Measurements from ENCODE around the gene TMEM147.
A peak's percentile ranks its signal among the peaks of the same experiment; 100 is the strongest.

TMEM147 gene, protein sequence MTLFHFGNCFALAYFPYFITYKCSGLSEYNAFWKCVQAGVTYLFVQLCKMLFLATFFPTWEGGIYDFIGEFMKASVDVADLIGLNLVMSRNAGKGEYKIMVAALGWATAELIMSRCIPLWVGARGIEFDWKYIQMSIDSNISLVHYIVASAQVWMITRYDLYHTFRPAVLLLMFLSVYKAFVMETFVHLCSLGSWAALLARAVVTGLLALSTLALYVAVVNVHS

DNA sequence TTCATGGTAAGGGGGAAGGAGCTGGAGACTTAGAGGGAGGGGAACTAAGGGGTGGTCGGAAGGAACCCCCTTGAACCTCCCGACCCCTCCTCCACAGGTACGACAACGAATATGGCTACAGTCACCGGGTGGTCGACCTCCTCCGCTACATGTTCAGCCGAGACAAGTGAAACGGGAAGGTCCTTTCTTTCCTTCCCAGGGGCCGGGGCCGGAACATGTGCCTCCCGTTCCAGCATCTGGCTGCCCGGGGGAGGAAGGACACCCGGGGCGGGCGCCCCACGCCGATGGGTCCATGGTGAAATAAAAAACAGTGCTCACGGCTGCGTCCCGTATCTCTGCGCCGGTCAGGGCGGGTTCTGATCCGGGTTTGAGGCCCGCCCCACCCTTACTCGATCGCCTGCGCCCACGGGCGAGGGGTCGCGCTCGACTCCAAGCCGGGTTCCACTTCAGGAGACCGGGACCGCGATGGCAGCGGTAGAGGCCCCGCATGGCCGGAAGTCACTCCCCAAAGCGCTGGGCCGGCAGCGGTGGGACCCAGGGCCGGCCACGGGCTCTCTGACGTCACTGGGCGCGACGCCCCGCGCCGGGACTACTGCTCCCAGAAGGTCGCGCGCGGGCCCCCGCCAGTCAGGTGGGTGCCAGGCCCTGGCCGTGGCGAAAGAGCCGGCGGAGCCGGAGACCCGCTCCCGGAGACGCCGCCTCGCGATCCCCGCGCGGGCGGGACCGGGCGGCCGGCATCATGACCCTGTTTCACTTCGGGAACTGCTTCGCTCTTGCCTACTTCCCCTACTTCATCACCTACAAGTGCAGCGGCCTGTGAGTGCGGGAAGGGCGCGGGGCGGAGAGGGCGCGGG lies at the start of gene TMEM147:
Gene TMEM147, plus strand, starts transcription at position 626 of the 854 bp plus-strand sequence. Its CDS starts 114 bp downstream, at position 740.
- peak; percentile 85 for DNase-seq (ENCODE audit: low read depth)

- no peak for DNase-seq (ENCODE audit: low read depth)
Observed at GRCh38 chr19:35497406-35497805, 48.0 kb upstream of the TMEM147 start.

GRCh38 chr19:35498220-35498619 lies 47.2 kb upstream of the TMEM147 start:
- no peak for DNase-seq (ENCODE audit: low read depth)

- DNase-seq (ENCODE audit: low read depth): no peak
Observed at GRCh38 chr19:35498984-35499527, 46.4 kb upstream of the TMEM147 start.

- no peak for DNase-seq (ENCODE audit: low read depth)
Observed at GRCh38 chr19:35500611-35501010, 44.8 kb upstream of the TMEM147 start.

DNA sequence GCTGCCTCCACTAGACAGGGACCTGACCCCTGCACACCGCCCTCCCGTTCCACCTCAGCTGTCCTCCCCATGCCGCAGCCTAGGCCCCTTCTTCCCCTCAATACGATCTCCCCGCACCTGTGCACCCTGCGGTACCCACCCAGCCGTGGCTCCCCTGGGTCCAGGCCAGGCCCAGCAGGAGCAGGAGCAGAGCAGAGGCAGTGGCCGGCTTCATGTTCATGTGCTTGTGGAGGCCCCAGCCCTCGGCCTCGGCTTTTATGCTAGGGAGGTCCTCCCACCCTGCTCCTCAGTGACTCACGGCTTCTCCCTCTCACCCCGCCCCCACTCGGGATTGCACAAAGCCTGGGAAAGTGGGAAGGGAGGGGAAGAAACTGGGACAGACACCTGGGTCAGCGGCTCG lies 43.7 kb upstream of the TMEM147 start:
- DNase-seq (ENCODE audit: low read depth): no peak

- DNase-seq (ENCODE audit: low read depth): no peak
Observed at GRCh38 chr19:35502751-35503150, 42.7 kb upstream of the TMEM147 start.

DNA sequence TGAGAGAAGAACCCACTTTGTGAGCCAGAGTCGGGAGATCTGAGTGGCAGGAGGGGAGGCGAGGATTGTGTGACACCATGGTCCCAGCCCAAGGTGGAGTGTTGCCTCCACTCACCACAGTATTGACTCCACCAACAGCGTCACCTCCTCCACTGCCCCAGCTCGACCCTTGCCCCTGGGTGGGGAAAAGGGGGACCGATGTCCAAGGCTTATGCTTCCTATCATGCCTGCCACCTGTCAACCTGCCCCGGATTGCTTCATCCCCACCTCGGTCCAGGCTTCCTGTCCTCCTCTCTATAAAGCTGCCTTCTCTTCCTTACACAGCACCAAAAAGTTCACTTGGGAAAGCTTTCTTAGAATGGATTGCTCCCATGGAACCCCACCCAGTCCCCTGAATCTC lies 39.4 kb upstream of the TMEM147 start:
- DNase-seq (ENCODE audit: low read depth): no peak

DNA sequence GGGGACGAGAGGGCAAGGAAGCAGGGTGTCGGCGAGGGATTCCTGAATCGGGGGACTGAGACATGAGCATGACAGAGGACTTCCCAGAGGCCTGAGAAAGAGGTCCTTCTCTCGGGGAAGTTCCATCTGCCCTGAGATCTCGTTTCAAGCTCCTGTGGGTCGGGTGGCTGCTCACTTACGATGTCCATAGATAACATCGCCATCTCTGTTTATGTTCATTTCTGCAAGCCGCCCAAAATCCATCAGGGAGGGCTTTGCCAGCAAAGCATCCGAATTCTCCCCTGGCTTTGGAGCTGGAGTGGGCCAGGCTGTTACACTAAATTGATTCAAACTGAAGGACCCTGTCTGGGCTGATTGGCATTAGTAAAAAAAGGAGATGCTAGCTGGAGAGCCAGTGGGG lies 37.9 kb upstream of the TMEM147 start:
- no peak for DNase-seq (ENCODE audit: low read depth)

DNA sequence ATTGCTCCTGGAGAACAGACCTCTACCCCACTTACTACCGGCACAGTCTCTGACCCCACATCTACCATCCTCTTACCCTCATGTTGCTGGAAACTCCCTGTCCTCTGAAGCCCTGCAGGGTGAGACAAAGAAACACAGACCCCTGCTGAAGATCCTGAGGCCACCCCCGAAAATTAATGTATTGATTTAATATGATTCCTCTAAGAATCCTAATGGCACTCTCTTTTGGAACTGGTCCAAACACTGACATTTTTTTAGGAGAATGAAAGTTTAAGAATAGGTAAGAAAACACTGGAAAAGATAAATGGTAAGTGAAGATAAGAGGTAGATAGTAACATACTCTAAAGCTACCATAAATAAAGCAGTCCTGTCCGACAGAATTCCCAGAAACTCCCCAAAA lies 37.3 kb upstream of the TMEM147 start:
- DNase-seq (ENCODE audit: low read depth): no peak

DNA sequence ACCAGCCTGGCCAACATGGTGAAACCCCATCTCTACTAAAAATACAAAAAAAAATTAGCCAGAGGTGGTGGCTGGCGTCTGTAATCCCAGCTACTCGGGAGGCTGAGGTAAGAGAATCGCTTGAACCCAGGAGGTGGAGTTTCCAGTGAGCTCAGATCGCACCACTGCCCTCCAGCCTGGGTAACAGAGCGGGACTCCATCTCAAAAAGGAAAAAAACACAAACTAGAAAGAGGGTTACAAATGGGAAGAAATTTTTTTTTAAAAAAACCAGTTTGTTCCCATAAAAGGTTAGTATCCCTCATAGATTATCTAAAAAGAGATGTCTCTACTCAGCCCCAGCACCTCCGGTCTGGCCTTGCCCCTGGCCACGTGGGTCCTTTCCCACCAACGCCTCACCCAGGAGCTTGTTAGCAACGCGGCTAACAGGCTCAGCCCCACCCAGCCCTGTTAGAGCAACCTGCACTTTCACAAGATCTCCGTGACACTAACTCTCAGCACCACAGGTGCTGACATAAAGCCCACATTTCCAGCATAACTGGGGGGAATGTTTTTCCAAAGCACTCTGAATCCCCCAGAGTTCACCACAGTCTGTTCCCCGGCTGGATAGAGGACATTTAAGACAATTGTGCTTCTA lies 36.3 kb upstream of the TMEM147 start:
- DNase-seq (ENCODE audit: low read depth): no peak

DNA sequence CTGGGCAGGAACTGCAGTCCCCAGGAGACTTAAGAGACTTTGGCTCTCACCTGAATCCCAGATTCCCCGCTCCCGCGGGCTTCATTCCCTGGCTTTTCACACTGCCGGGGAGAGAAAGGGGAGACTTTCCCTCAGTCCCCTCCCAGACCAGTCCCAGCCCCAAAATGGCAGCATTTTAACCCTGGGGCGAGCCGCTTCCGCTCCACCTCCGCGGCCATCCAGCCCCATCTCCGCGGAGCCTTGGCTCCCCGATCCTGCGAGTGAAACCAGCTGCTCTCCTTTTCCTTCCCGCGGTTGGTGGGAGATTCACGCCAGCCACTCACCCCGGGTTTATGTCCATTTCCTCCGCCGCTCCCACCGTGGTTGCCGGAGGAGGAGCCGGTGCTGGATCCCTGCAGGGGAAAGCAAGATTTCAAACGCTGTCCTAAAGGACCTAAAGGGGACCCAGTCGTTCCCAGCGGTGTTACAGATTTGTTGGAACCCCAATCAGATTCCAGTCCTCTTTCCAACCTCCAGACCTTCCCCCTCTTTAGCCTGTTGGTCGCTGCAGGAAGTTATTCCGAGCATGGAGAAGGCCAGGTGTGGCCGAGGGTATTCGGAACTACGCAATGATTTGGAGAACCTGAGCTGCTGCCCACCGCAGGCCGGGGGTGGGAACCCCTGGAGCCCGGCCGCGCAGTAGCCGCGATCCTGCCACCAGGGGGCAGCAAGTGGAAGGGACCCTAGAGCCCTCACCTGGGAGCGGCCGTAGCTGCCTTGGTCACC lies 35.4 kb upstream of the TMEM147 start:
- DNase-seq (ENCODE audit: low read depth): peak; percentile 16

- no peak for DNase-seq (ENCODE audit: low read depth)
Observed at GRCh38 chr19:35510626-35510964, 34.8 kb upstream of the TMEM147 start.

DNA sequence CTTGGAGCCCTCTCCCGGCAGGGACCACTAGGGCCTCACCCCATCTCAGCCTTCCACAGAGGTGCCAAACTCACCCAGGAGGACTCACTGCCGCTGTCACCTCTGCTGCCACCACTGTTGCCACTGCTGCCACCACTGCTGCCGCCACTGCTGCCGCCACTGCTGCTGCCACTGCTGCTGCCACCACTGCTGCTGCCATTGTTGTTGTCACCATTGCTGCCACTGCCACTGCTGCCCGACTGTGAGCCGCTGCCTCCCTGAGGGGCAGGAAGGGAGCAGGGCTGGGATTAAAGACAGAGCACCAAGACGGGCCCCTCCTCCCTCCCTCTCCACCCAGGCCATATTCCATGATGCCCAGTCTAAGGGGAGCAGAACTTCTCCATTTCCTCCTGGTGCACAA lies 34.1 kb upstream of the TMEM147 start:
- DNase-seq (ENCODE audit: low read depth): no peak

DNA sequence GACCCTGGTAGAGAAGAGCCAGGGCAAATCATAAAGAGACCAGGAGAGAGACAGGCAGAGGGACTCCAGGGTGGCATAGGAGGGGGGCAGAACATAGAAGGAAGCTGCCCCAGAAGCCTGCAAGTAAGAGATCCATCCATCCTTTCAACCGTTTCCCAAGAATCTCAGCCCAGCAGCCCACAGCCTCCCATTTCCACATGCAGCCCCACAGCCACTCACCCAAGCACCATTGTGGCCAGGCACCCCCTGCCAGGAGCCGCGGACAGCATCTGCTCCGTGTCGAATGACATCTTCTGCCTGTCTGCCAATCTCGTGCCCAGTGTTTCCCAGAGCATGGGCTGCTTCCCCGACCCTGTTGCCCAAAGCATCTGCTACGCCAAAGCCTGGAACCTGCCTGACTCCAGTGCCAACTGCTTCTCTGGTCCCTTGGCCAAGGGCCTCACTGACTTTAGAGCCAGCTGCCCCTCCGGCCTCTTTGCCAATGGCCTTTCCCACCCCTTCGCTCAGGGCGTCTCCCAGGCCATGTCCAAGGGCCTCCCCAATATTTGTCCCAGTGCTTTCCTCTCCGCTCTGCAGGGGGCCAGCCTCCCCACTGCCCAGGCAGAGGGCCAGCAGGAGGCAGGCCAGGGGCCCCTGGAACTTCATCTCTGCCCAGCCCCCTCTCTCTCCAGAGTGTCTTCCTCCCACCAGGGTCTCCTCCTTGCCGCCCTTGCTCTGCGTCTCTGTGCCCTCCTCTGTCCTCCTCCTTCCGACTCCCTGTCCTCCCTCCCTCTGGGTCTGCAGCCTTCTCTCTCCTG lies 32.4 kb upstream of the TMEM147 start:
- DNase-seq (ENCODE audit: low read depth): no peak

DNA sequence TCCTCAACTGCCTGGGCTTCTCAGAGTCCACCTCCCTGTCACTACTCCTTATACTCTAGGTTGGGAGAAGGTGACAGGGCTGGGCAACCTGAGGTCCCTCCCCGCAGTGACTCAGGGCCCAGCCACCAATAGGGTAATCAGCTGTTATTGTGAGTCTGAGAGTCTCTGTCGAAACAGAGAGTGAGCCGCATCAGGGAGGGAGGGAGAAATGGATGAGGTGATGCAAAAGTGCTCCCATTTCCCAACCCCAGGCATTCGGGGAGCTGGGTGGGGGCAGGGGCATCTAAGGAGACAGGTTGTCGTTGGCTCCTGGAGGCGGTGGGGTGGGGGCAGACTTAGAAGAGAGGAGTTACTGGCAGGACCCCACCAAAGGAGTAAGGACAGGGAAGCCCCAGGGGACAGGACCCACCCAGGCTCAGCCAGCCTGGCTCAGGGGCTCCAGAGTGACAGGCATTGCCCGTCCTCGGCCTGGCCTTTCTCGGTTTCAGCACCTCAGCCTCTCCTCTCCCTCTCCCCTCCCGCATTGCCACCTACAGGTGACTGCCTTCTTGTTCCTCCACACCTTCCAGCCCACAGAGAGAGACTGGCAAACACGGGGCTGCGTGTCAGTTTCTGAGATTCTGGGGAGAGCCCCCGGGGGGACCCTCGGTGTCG lies 31.7 kb upstream of the TMEM147 start, which contains the start of gene DMKN:
Gene DMKN, minus strand, starts transcription at position 22 of the 654 bp plus-strand sequence. CDS start 174 bp downstream, outside the sequence.
- DNase-seq (ENCODE audit: low read depth): peak; percentile 58

GRCh38 chr19:35514282-35514809 lies 31.1 kb upstream of the TMEM147 start:
- DNase-seq (ENCODE audit: low read depth): no peak

- DNase-seq (ENCODE audit: low read depth): no peak
Observed at GRCh38 chr19:35516310-35516709, 29.1 kb upstream of the TMEM147 start.

DNA sequence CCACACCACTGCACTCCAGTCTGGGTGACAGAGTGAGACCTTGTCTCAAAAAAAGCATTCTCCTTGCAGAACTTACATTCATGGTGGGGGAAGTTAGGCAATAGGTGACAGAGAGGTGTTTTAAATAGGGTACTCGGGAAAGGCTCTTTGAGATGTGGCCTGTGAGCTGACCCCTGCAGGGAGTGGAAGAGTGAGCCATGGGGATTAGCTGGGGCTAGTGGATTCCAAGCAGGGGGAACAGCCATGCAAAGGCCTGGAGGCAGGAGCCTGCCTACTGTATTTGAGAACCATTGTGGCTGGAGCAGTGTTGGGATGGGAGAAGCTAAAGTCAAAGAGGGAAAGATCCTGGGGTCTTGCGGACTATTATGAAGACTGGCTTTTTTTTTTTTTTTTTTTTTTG lies 28.1 kb upstream of the TMEM147 start:
- DNase-seq (ENCODE audit: low read depth): no peak

DNA sequence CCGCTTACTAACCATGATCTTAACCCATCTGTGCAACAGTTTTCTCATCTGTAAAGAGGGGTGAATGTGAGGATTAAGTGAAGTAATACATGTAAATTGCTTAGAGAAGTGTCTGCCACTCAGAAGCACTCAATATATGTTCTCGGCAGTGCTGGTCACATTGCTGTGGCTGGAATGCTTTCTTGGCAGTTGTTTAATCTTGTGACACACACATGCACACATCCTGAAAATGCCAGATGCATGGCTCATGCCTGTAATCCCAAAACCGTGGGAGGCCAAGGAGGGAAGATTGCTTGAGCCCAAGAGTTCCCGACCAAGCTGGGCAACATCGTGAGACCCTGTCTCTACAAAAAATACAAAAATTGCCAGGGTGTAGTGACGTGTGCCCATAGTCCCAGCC lies 27.1 kb upstream of the TMEM147 start:
- DNase-seq (ENCODE audit: low read depth): peak; percentile 96

All from iris pigment epithelial cell (primary cell).